Measurements from ENCODE around the gene ATP2B2.

DNA sequence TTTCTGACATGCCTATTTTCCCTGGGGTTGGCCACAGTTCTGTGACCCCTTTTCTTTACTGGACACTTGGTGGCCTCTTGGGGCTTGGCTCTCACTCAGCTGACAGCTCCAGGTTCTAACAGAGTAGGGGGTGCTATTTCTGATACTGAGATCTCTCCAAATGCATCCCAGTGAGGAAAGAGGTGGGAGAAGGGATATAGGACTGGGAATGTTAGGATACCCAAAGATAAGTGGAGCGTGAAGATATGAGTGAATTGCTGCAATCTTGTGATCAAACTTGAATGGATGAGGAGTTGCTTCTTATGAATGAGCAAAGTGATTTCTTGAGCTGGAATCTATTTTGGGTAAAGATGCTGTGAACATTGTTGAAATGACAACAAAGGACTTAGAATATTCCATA lies 74.6 kb downstream of the ATP2B2 start:
- TF ChIP-seq, protein P1, sequence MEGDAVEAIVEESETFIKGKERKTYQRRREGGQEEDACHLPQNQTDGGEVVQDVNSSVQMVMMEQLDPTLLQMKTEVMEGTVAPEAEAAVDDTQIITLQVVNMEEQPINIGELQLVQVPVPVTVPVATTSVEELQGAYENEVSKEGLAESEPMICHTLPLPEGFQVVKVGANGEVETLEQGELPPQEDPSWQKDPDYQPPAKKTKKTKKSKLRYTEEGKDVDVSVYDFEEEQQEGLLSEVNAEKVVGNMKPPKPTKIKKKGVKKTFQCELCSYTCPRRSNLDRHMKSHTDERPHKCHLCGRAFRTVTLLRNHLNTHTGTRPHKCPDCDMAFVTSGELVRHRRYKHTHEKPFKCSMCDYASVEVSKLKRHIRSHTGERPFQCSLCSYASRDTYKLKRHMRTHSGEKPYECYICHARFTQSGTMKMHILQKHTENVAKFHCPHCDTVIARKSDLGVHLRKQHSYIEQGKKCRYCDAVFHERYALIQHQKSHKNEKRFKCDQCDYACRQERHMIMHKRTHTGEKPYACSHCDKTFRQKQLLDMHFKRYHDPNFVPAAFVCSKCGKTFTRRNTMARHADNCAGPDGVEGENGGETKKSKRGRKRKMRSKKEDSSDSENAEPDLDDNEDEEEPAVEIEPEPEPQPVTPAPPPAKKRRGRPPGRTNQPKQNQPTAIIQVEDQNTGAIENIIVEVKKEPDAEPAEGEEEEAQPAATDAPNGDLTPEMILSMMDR (IDR thresholded peaks at IDR 0.05): no peak
- TF ChIP-seq POLR2A (IDR thresholded peaks at IDR 0.05): no peak
